GM19099 (cell line): ENCODE results near the gene CLDN22.

ENCODE experiments used
- POLR2A ChIP-seq: IDR thresholded peaks from 3 replicates; pipeline ENCODE4 v1.6.1; 2011; ENCODE audit warnings: low read depth; ENCODE audit not compliant: insufficient read length; ENCODE audit errors: extremely low read depth

CLDN22 gene

DNA sequence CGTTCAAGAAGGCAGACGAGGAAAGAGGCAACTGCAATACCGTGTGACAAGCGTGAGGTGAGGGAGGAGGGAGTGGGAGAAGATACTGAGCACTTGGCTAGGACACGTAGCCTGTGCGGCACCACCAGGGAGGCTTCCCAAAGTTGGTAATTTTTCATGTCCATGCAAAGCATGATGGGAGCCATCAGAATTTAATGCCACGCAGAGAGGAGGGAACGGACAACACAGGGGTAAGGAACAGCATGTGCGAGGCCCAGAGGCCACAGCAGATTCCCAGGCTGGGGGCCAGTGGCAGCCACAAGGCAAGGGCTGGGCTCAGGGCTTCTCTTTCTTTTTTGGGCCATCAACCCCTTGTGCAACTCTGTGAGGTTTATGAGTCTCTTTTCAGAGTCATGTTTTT is 13.1 kb upstream of the CLDN22 start:
- TF ChIP-seq POLR2A, result no peak

DNA sequence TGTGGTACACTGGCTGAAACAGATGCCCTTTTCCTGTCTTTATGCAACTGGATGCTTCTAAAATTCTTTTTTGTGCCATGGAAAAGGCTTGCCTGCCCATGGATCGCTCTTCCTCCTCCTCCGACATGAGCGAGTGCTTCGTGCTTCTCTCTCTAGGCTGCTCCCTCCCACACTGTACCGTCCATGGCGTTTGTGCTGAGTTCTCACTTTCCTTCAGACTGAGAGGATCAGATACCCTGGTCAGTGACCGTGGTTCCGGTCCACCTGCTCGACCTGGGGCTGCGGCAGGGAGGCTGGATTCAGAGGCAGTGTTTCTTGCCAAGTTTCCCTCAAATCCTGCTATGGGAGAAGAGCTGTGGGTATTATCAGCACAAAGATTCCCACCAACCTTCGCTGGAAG is 12.4 kb upstream of the CLDN22 start:
- TF ChIP-seq POLR2A, result no peak

DNA sequence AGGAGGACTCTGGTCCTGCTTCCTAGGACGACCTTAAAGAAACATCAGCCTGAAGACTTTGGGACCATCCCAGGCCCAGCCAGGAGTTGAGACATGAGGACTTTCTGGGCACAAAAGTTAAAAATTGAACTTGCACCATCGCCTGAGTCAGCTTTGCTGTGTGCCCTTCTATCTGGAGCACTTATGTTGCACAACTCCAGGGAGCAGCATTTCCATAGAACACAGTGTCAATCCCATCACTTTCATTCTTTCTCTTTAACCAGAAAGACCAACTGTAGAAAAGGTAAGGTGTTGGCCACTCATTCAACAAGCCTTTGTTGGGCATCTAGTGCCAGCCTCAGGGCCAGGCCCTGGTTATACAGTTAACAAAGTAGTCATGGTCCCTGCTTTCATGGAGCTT is 10.8 kb upstream of the CLDN22 start:
- TF ChIP-seq POLR2A, result no peak

DNA sequence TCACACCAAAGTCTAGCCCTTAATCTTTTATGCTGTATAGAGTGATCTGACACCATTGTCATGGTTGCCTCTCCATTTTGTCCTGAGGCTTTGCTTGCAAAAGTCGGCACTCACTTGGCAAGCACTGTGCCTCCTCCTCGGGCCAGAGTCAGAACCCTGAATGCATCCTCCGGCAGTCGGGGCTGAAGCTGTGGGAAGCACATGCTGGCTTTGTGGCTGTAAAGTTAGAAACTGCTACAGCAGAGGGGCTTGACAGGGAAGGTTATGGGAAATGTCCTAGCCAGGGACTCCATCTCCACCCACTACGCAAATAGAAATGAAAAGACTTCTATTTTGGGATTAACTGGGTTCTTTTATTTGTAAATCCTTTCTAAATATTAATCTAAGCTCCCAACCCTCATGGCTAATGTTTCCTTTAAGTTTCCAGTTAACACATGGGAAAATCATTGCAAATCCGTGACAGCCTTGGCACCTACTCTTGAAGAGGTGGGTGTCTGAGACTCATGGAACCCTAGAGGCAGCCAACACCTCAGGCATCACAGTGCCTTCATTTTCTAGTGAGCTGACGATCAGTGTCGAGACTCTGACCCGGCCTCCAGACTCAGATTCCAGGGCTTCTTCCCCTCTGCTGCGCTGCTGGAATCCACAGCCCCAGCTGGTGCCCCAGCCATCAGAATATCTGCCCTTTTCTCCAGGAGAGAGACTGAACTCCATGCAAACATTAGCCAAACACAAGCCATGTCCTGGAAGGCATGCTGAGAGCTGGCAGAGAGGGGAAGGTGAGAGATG is 10.1 kb upstream of the CLDN22 start:
- TF ChIP-seq POLR2A, result no peak

DNA sequence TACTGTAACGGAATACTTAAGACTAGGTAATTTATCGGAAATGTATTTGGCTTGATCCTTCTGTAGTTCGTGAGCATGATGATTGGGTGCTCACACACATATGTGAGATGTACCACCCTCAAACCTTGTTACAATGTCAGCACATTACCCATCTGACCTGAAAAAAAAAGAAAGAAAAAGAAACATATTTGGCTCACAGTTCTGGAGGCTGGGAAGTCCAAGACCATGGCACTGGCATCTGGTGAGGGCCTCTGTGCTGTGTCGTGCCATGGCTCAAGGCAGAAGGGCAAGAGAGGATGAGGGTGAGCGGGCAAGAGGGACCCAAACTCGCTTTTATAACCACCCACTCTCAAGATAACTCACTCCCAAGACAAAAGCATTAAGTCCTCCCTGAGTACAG is 9.2 kb upstream of the CLDN22 start:
- no peak for TF ChIP-seq POLR2A

DNA sequence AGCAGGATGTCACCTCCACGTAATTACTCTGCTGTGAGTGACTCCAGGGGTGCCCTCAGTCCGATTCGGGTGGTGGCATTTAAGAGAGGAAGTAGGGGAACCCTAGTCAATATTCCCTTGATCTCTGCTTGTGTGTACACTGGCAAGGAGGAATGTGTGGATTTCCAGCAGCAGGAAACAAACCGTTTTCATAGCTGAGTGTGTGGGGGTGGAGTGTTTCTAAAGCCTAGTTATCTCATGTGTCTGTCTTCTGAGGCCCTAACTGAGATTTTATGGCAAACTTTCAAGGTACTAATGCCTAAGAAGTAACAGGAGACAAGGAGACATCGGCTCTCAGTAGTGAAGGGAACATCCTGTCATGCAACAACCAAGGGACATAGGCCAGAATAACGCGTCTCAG is 8.8 kb upstream of the CLDN22 start:
- no peak for TF ChIP-seq POLR2A

DNA sequence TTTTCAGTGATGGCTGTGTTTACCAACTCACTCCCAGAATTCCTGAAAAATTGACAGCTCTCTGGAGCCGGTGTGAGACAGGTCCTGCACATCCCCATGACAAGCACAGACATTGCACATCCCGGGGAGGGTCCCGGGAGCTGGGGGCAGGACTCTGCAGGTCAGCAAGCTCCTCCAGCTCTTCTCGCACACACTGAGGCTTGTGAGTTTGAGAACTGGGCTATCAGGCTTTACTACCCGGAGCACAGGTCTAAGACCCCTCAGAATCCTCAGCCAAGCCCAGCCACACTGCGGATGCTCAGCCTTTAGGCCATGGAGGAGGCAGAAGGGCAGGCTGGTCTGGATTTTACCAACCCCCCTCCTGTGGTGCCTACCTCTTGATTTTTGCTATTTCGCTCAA is 7.8 kb upstream of the CLDN22 start:
- no peak for TF ChIP-seq POLR2A

DNA sequence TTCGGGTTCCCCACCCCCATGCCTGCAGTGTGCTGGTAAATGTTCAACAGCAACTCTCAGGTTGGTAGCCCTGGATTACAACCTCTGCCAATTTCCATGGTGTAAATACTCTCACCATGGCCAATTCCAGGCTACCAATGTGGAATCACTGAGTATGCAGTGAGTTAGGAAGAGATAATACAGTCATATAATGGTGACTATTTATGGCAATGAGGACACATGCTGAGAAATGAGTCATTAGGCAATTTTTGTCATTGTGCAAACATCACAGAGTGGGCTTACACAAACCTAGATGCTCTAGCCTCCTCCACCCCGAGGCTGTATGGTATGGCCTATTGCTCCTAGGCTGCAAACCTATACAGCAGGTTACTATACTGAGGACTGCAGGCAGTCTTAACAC is 6.8 kb upstream of the CLDN22 start:
- TF ChIP-seq POLR2A, result no peak

DNA sequence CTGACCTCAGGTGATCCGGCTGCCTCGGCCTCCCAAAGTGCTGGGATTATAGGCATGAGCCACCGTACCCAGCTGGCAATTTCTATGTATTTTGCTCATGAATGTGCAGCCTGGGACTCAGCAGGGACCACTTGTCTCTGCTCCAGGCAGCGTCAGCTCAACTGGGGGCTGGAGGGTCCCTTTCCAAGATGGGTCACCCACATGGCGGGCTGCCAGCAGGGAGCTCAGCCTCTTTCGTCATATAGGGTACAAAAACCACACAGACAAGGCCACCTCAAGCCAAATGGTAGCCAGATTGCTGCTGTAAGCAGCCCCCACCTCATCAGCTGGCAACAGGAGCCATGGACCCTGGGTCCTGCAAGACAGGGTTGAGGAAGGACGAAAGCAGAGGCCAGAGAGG is 4.5 kb upstream of the CLDN22 start:
- no peak for TF ChIP-seq POLR2A

DNA sequence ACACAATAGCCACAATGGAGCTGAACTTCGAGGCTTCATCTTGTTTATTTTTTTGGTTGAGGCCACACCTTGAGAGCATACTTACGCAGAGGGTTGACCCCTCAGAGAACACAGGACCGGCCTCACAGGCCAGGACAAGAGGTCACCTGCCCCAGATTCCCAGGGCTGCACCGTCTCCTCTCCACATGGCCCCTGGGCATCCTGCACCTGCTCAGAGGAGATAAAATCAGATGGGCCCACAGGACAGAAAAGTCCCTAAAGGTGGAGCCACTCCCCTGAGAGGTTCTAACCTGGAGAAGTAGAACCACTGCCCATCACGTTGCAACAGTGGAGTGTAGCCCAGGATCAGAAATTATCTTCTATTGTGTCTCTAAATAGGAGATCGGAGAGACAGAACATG is 3.2 kb upstream of the CLDN22 start:
- TF ChIP-seq POLR2A, result no peak

DNA sequence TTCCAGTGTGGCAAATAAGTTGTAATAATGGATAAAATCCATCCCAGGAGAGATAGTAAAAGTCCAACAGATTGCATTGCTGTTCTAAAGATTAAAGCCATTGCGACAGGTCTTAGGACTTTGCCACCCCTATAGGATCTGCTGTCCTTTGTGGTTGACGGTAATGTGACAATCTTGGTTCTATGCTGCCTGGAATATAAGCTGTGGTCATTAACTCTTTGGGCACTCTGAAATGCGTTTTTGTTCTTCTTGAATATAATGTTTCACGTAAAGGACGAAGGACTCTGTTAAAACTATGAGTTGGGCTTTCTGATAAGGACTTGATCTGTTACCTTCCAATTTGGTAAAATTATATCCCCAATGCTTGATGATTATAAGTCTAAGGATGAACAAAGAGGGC is 2.2 kb upstream of the CLDN22 start, which contains the start of gene CLDN24:
TSS of gene CLDN24 (minus strand) at position 101 of the 400 bp plus-strand sequence. CDS start at position 101, 0 bp downstream.
- TF ChIP-seq POLR2A, result no peak

DNA sequence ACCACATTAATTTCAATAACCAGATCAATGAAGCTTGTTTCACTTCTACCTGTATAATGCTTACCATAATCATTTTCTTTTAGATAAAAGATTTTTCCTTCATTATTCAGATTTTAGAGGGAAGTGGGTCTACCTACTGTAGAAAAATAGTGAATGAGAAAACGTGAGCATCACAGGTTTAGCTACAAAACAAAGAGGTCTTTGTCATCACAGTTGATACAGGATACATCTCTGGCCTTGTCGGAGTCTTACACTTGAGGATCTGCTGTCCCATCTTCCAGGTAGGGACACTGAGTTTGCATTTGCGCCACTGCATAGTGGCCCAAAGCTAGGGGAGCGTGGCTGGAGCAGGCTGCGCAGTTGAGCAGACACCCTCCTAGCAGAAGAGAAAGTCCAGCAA is 1.4 kb upstream of the CLDN22 start:
- TF ChIP-seq POLR2A, result no peak

DNA sequence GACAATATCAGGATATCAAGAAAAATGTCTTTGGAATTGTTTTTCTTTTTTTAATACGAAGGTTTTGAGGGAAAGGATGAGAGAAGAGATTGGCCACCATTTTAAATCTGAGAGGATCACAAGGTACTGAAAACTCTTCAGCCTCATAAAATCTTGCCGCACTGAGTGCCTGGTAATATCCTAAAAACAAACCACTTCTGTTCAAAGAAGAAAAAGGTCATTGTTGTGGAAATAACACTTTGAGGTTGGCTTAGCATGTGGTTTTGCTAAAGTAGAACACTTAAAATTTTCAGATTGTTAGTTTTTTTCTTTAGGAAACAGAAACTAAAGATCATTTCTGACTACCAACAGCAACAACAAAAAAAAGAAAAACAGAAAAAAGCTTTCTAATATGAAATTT is 1.0 kb upstream of the CLDN22 start:
- TF ChIP-seq POLR2A, result no peak

DNA sequence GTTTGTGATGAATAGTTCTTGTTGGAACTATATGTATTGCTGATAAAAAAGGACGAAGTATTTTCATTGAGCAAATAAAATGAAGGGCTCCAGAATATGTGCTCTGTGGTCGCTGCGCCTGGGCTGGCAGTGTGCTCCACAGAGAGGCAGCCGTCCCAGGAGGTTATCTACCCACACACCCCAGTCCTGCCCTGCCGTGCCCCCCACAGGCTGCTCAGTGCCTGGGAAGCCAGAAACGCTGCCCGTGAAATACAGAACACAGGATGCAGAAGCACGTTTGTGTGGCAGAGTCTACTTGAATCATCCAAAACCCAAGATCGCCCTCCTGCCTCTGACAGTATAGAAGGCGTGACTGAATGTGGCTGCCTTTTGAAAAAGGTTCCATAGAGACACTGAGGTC is 1.4 kb downstream of the CLDN22 start:
- TF ChIP-seq POLR2A, result no peak

DNA sequence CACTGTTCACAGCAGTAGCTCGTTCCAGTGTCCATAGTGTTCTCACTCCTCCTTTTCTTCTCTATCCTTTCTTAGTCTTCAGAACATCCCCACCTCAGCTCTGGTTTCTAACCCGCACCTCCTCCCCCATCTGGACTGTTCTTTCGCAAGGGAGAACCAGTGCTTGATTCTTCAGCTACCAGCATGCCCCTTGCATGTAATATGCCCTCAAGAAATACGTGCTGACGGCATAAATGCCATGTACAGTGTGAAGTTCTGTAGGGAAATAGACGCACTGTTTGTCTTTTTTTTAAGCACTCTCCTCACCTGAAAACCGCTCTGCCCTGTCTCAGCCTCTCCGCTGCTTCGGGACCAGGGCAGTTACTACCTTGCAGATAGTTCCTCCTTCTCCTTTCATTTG is 5.3 kb downstream of the CLDN22 start:
- no peak for TF ChIP-seq POLR2A

DNA sequence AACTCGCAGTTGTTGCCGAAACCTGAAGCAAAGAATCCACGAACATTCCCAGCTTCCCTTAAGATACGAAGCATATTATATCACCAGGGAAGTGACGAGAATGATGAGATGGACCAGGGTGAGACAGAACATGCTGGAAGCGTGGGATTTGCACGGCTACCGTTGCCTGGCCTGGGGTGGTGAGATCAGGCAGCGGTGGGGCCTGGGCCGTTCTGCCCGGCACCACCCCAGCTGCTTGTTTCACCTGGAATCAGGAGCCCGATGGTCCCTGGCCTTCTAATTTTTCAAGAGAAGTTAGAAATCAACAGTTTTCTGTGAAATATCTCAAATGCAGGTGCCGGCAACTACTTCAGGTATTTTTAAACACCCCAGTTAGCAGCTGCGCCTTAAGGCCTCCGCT is 5.7 kb downstream of the CLDN22 start:
- no peak for TF ChIP-seq POLR2A

DNA sequence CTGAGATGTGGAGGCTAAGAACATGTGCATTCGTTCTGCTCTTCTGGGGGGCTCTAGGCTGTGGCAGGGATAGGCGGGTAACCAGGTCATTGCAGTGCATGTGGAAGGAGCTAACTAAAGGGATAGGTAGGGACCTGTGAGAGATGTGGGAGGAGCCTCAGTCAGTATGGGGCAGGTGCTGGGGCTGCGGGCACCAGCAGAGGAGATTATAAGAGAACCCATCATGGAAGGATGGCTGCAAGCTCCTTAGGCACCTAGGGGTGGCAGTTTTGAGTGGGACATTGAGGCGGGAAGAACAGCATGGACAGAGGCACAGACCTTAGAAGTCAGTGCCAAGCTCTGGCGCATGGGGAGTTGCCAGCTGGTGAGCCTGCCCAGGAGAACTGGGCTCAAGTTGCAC is 7.2 kb downstream of the CLDN22 start:
- TF ChIP-seq POLR2A, result no peak
